Cardiac muscle cell (in vitro differentiated cells and primary cell): ENCODE measurements around the gene SCRN3. TPM values are rescaled to one million over a fixed set of nuclear protein-coding genes. Genes with fewer than 3 reads are reported as not detected.

ENCODE experiments used
- DNase-seq, 2 donors: peaks; one replicate each; pipeline versions ENCODE4 v3.0.0 to v3.0.0-alpha.2; 2010 to 2017; ENCODE audit warnings: low read depth in 1 of 2, low spot score in 1 of 2
- H3K27ac ChIP-seq: fragments of 200-600 bp; sonication (generic); 2 replicates; pipeline ENCODE4 v1.5.1; 2016
- H3K27me3 ChIP-seq: fragments of 200-600 bp; sonication (generic); 2 replicates; pipeline ENCODE4 v1.6.0; 2016; ENCODE audit warnings: control low read depth
- H3K36me3 ChIP-seq: fragments of 200-600 bp; sonication (generic); 2 replicates; pipeline ENCODE4 v1.5.1; 2016; ENCODE audit warnings: control low read depth
- H3K4me1 ChIP-seq: fragments of 200-600 bp; sonication (generic); 2 replicates; pipeline ENCODE4 v1.8.1; 2017; ENCODE audit warnings: low read depth, mild to moderate bottlenecking, mixed run types
- H3K4me3 ChIP-seq: fragments of 200-600 bp; sonication (generic); 2 replicates; pipeline ENCODE4 v1.5.1; 2016; ENCODE audit warnings: mild to moderate bottlenecking
- H3K9me3 ChIP-seq: fragments of 200-600 bp; sonication (generic); 2 replicates; pipeline ENCODE4 v1.5.1; 2017; ENCODE audit warnings: low read depth, mild to moderate bottlenecking, control low read depth
- polyA plus RNA-seq: library from polyadenylated mRNA; unstranded; fragments of >200 nt; fragmentation: Nextera tagmentation; extraction: Ambion mirVana; gene quantifications from 2 replicates; pipeline ENCODE4 v1.2.1, GENCODE V29; 2016
- total RNA-seq: library from RNA; depleted of rRNA; stranded (reverse); fragments of >200 nt; gene quantifications from 2 replicates; pipeline ENCODE4 v1.2.3, GENCODE V29; 2016
- TF ChIP-seq, protein P1 (sequence below): IDR thresholded peaks from 2 replicates; pipeline ENCODE4 v1.5.1; 2012; ENCODE audit warnings: low read depth, mild to moderate bottlenecking, low read length

The SCRN3 gene
- total and polyA plus RNA-seq, 2 experiments from 2014 or later: 23.5 to 42.1 TPM

DNA sequence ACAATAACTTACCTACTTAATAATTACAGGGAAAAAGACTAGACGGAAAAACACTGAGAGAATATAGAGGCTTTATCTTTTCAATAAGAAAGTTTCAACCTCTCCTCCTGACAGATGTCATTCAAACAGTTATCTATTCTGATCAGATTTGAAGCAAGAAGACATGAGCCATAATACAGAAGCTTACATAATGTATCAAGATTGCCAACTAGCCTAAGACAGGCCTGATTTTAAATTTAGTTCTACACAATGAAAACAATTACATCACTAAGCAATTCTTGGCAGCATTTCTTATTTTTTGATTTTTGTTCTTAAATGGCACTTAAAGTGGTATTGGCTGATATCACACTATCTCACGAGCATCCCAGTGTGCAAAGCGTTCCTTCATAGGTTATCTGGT lies 49.7 kb downstream of the SCRN3 start:
- TF ChIP-seq, protein P1, sequence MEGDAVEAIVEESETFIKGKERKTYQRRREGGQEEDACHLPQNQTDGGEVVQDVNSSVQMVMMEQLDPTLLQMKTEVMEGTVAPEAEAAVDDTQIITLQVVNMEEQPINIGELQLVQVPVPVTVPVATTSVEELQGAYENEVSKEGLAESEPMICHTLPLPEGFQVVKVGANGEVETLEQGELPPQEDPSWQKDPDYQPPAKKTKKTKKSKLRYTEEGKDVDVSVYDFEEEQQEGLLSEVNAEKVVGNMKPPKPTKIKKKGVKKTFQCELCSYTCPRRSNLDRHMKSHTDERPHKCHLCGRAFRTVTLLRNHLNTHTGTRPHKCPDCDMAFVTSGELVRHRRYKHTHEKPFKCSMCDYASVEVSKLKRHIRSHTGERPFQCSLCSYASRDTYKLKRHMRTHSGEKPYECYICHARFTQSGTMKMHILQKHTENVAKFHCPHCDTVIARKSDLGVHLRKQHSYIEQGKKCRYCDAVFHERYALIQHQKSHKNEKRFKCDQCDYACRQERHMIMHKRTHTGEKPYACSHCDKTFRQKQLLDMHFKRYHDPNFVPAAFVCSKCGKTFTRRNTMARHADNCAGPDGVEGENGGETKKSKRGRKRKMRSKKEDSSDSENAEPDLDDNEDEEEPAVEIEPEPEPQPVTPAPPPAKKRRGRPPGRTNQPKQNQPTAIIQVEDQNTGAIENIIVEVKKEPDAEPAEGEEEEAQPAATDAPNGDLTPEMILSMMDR: no peak
- Histone ChIP-seq H3K36me3 (no peaks in the 10 kb centered on the region), H3K9me3 (no peaks in the 10 kb centered on the region), H3K4me3 (no peak overlapping the region), H3K4me1 (peaks cover 9% of the 10 kb centered on the region), H3K27ac (no peak overlapping the region), H3K27me3 (no peaks in the 10 kb centered on the region)
- no peak for DNase-seq

DNA sequence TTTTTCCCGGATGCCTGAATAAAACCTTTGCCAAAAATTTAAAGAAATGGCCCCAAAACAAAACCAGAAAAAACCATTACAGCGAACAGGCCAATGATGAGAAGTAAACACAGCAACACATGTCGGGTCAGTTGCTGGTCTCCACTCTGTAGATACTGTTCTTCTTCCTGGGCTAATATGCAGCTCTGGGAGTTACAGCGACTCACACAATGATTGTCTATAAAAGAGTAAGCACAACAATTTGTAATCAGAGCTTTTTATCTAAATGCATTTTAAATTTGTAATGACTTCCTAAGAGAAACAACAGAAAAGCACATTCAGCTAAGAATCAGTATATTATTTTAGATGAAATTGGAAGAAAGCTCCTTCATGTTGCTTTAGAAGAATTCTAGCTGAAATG lies 51.0 kb downstream of the SCRN3 start:
- Histone ChIP-seq H3K4me1 (peaks cover 4% of the 10 kb centered on the region), H3K27me3 (no peaks in the 10 kb centered on the region), H3K4me3 (no peak overlapping the region), H3K27ac (no peak overlapping the region), H3K36me3 (no peaks in the 10 kb centered on the region), H3K9me3 (no peaks in the 10 kb centered on the region)
- no peak for DNase-seq
- TF ChIP-seq, protein P1: no peak

DNA sequence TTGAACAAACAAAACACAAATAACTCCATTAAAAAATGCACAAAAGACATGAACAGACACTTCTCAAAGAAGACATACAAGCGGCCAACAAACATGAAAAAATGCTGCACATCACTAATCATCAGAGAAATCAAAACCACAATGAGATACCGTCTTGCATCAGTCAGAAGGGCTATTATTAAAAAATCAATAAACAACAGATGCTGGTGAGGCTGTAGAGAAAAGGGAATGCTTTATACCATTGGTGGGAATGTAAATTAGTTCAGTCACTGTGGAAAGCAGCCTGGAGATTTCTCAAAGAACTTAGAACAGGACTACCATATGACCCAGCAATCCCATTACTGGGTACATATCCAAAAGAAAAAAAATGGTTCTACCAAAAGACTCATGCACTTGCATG lies 53.5 kb downstream of the SCRN3 start:
- Histone ChIP-seq H3K9me3 (no peaks in the 10 kb centered on the region), H3K4me1 (no peaks in the 10 kb centered on the region), H3K27ac (no peak overlapping the region), H3K4me3 (no peak overlapping the region), H3K27me3 (no peaks in the 10 kb centered on the region), H3K36me3 (no peaks in the 10 kb centered on the region)
- no peak for DNase-seq
- TF ChIP-seq, protein P1: no peak

DNA sequence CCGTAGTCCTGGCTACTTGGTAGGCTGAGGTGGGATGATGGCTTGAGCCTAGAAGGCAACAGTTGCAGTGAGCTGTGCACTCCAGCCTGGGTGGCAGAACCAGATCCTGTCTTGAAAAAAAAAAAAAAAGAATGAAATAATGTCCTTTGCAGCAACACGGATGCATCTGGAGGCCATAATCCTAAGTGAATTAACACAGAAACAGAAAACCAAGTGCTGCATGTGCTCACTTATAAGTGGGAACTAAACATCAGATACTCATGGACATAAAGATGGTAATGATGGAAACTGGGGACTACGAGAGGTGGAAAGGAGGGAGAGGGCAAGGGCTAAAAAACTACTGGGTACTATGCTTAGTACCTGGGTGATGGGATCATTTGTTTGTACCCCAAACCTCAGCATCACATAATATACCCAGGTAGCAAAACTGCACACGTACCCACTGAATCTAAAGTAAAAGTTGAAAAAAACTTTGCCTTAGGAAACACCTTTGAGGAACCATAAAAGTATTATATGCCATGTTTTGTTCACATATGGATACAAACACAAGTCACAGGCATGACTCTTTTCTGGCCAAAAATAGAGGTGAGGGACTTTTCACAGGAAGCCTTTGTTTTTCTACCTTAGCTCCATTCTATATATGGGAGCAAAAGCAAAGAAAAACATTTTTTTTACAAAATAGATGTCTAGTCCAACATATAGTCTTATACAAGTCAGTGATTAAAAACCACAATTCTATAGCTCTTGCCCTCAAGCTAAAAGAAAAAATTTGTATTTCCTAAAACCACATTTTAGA lies 54.7 kb downstream of the SCRN3 start:
- H3K27ac ChIP-seq: no peak overlapping the region
- H3K36me3 ChIP-seq: no peaks in the 10 kb centered on the region
- H3K4me3 ChIP-seq: no peak overlapping the region
- no peaks in the 10 kb centered on the region for H3K9me3 ChIP-seq
- DNase-seq: no peak
- H3K27me3 ChIP-seq: no peaks in the 10 kb centered on the region
- TF ChIP-seq, protein P1: no peak
- H3K4me1 ChIP-seq: no peaks in the 10 kb centered on the region

DNA sequence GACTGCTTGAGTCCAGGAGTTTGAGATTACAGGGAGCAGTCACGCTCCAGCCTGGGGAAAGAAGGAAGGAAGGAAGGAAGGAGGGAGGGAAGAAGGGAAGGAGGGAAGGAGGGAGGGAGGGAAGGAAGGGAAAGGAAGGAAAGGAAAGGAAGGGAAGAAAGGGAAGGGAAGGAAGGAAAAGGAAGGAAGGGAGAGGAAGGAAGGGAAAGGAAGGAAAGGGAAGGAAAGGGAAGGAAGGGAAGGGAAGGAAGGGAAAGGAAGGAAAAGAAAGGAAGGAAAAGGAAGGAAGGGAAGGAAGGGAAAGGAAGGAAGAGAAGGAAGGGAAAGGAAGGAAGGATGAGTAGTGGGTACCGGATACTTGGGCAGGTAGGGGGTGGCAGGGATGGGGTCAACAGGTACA lies 59.0 kb downstream of the SCRN3 start:
- TF ChIP-seq, protein P1: no peak

More for the DNA sequence above, 59.0 kb downstream of the SCRN3 start:
- DNase-seq: no peak
- no peaks in the 10 kb centered on the region for H3K36me3 ChIP-seq
- no peak overlapping the region for H3K4me3 ChIP-seq
- H3K4me1 ChIP-seq: no peaks in the 10 kb centered on the region
- no peaks in the 10 kb centered on the region for H3K9me3 ChIP-seq
- H3K27me3 ChIP-seq: no peaks in the 10 kb centered on the region
- H3K27ac ChIP-seq: no peak overlapping the region
